ENCODE data around the gene RIPOR2. TPM values are rescaled to one million over a fixed set of nuclear protein-coding genes. Genes with fewer than 3 reads are reported as not detected.

Gene RIPOR2
- total and polyA plus RNA-seq, 7 donors: 1.6 to 29.7 (median 6.1) TPM

- intact Hi-C loops (cut with DNase I): no loop called here
- H3K9me3 ChIP-seq: no peaks in the 10 kb centered on the region
- no peak overlapping the region for H3K4me3 ChIP-seq
- 94 to 97% methylated on average over 1 of the region's 1 CpG for whole genome bisulfite sequencing, 2 donors
- DNase-seq: no peak
- TF ChIP-seq POLR2A (IDR thresholded peaks at IDR 0.05): no peak
- TF ChIP-seq CTCF (IDR thresholded peaks at IDR 0.05): no peak
- no peak for TF ChIP-seq POLR2AphosphoS5 (IDR thresholded peaks at IDR 0.05)
- TF ChIP-seq EP300 (IDR thresholded peaks at IDR 0.05): no peak
- H3K27me3 ChIP-seq: no peaks in the 10 kb centered on the region
- H3K4me1 ChIP-seq: peaks cover 0 to 5% (median 2%) of the 10 kb centered on the region in 4 donors
- no peak overlapping the region for H3K27ac ChIP-seq
- H3K36me3 ChIP-seq: peaks cover 0 to 3% (median 0%) of the 10 kb centered on the region in 4 donors
Measured at GRCh38 chr6:24832794-24833193, 103.0 kb downstream of the RIPOR2 start.

GRCh38 chr6:24831771-24832716 is 103.7 kb downstream of the RIPOR2 start:
- H3K27me3 ChIP-seq: no peaks in the 10 kb centered on the region
- H3K4me3 ChIP-seq: no peak overlapping the region
- peaks cover 0 to 11% (median 0%) of the 10 kb centered on the region in 4 donors for H3K36me3 ChIP-seq
- no peak for DNase-seq
- H3K4me1 ChIP-seq: peaks cover 0 to 5% (median 2%) of the 10 kb centered on the region in 4 donors
- WGBS, 2 donors: 80 to 84% methylated on average over 10 of the region's 10 CpGs
- H3K27ac ChIP-seq: no peak overlapping the region
- no peak for TF ChIP-seq POLR2A (IDR thresholded peaks at IDR 0.05)
- no peak for TF ChIP-seq POLR2AphosphoS5 (IDR thresholded peaks at IDR 0.05)
- TF ChIP-seq CTCF (IDR thresholded peaks at IDR 0.05): no peak
- TF ChIP-seq EP300 (IDR thresholded peaks at IDR 0.05): no peak
- intact Hi-C loops (cut with DNase I): no loop called here
- H3K9me3 ChIP-seq: no peaks in the 10 kb centered on the region

- no peaks in the 10 kb centered on the region for H3K27me3 ChIP-seq
- DNase-seq: no peak
- no peak overlapping the region for H3K27ac ChIP-seq
- intact Hi-C loops (cut with DNase I): no loop called here
- no peaks in the 10 kb centered on the region for H3K9me3 ChIP-seq
- peaks cover 0 to 18% (median 0%) of the 10 kb centered on the region in 4 donors for H3K36me3 ChIP-seq
- 88 to 94% methylated on average over 3 of the region's 3 CpGs for WGBS, 2 donors
- no peak overlapping the region for H3K4me3 ChIP-seq
- TF ChIP-seq EP300 (IDR thresholded peaks at IDR 0.05): no peak
- TF ChIP-seq POLR2A (IDR thresholded peaks at IDR 0.05): no peak
- no peak for TF ChIP-seq POLR2AphosphoS5 (IDR thresholded peaks at IDR 0.05)
- TF ChIP-seq CTCF (IDR thresholded peaks at IDR 0.05): no peak
- no peaks in the 10 kb centered on the region for H3K4me1 ChIP-seq
Measured at GRCh38 chr6:24829657-24830056, 106.1 kb downstream of the RIPOR2 start.

- intact Hi-C loops (cut with DNase I): no loop called here
- Histone ChIP-seq H3K27me3 (no peaks in the 10 kb centered on the region), H3K9me3 (no peaks in the 10 kb centered on the region), H3K27ac (no peak overlapping the region), H3K36me3 (peaks cover 0 to 19% (median 2%) of the 10 kb centered on the region in 4 donors), H3K4me1 (no peaks in the 10 kb centered on the region), H3K4me3 (no peak overlapping the region)
- TF ChIP-seq POLR2AphosphoS5 (IDR thresholded peaks at IDR 0.05): no peak
- no peak for TF ChIP-seq POLR2A (IDR thresholded peaks at IDR 0.05)
- TF ChIP-seq CTCF (IDR thresholded peaks at IDR 0.05): no peak
- no peak for DNase-seq
- 81 to 86% methylated on average over 8 of the region's 8 CpGs for WGBS, 2 donors
Measured at GRCh38 chr6:24827970-24828369, 107.8 kb downstream of the RIPOR2 start.
